Hepatic stellate cell (primary cell): Measurements from ENCODE around the gene CPSF4.
A peak's percentile ranks its signal among the peaks of the same experiment; 100 is the strongest.
"Not testable (repeated sequence)": the region's sequence is repeated elsewhere in the genome, so short reads cannot be mapped to it uniquely, and the experiment has no call there.

Experiments
- DNase-seq: peaks from one replicate; pipeline ENCODE4 v3.0.0; 2011; ENCODE audit warnings: low spot score

CPSF4 gene

GRCh38 chr7:99490878-99491277 is 52.1 kb downstream of the CPSF4 start:
- no peak for DNase-seq

- no peak for DNase-seq
These were observed 55.1 kb downstream of the CPSF4 start for GRCh38 chr7:99493823-99494222.

DNA sequence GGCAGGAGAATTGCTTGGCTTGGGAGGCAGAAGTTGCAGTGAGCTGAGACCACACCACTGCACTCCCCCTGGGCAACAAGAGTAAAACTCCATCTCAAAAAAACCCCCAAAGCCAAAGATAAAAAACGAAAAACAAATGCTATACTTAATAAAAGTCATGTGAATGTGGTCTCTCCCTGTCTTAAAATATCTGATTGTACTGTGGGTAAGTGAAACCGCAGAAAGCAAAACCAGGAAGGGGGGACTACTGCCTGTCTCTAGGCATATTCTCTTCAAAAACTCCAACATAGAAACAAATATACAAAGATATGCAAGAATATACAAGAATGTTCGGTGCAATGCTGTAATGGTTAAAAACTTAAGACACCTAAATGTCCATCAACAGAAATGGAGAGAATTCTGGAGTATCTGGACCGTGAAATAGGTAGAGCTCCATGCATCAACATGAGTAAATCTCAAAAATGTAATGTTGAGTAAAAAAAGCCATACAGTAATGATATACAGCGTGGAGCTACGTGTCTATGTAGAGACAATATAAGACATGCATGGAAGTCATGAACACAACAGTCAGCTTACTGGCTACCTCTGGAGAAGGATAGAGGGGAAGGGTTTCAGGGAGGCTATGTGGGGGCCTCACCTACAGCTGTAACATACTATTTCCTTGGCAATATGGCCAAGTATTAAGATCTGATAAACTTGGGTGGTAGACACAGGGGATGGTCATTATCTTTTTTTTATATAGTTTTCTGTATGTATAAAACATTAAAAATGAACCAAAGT is 59.2 kb downstream of the CPSF4 start:
- no peak for DNase-seq

- DNase-seq, result no peak
These were observed 59.8 kb downstream of the CPSF4 start for GRCh38 chr7:99498546-99498944.

- DNase-seq, result peak; percentile 24
These were observed 60.6 kb downstream of the CPSF4 start for GRCh38 chr7:99499371-99499720.

DNA sequence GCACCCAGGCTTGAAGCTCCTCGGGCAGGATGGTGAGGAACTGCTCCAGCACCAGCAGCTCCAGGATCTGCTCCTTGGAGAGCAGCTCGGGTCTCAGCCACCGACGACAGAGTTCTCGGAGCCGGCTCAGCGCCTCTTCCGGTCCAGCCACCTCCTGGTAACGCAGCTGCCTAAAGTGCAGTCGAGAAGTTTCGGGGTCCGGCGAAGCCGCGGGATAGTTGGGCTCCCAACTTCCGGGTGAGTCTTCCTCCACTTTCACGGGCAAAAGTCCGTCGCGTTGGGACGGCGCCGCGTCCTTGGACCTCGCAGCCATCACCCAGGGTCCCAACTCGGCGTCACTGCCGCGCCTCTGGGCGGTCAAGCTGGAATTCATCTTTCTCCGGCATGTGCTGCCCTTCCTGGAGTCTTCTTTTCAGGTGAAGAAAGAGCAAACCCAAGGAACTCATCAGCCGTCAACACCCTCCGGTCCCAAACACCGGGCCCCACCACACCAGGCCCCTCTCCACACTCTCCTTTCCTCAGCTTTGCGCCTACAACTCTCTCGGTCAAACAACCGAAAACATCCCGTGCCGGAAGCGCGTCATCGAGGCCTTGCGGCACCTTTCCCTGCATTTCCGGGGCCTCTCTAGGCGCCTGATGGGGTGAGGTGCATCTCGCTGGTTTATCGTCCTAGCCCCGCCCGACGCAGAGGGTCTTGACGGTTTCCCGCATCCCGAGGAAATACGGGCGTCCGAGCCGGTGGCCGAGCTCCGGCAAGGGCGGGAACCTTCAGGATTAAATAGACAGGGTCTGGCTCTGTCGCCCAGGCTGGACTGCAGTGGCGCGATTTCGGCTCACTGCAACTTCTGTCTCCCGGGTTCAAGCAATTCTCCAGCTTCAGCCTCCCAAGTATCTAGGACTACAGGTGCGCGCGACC is 61.2 kb downstream of the CPSF4 start, which contains the start of gene ZNF394:
TSS of gene ZNF394 (minus strand) at position 561 of the 916 bp plus-strand sequence. CDS start at position 373, 188 bp downstream.
- DNase-seq, result peak; percentile 93

DNA sequence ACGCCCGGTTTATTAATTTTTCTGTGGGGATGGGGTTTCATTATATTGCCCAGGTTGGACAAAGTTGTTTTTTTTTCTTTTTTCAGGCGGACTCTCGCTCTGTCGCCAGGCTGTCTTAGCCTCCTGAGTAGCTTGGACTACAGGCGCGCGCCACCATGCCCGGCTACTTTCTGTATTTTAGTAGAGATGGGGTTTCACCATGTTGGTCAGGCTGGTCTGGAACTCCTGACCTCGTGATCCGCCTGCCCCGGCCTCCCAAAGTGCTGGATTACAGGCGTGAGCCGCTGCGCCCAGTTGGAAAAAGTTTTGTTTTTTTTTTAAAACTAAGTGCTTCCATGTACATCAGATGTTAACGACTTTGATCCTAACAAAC is 61.9 kb downstream of the CPSF4 start:
- DNase-seq, result no peak

- not testable (repeated sequence) for DNase-seq
These were observed 62.5 kb downstream of the CPSF4 start for GRCh38 chr7:99501236-99501635.

GRCh38 chr7:99504281-99504602 is 65.5 kb downstream of the CPSF4 start:
- DNase-seq, result no peak

GRCh38 chr7:99504603-99505323 is 66.0 kb downstream of the CPSF4 start, which contains the start of gene ZKSCAN5:
TSS of gene ZKSCAN5 (plus strand) at chr7:99504662. CDS start at chr7:99506045, 1,383 bp downstream.
- peak; percentile 99 for DNase-seq

- DNase-seq, result no peak
These were observed 66.5 kb downstream of the CPSF4 start for GRCh38 chr7:99505324-99505662.
